Loucy (cell line): ENCODE results near the gene VIPR2.

Source experiments
- EZH2phosphoT487 ChIP-seq: fragments of 200-600 bp; IDR thresholded peaks from 2 replicates; pipeline ENCODE4 v1.6.1; 2018; ENCODE audit warnings: antibody characterized with exemption, mild to moderate bottlenecking, moderate library complexity, borderline replicate concordance
- TF ChIP-seq, protein P1 (sequence below): fragments of 200-600 bp; sonication (generic); conservative IDR thresholded peaks from 2 replicates; pipeline ENCODE4 v1.5.1; 2014; ENCODE audit warnings: mild to moderate bottlenecking, antibody characterized with exemption, low read length

DNA sequence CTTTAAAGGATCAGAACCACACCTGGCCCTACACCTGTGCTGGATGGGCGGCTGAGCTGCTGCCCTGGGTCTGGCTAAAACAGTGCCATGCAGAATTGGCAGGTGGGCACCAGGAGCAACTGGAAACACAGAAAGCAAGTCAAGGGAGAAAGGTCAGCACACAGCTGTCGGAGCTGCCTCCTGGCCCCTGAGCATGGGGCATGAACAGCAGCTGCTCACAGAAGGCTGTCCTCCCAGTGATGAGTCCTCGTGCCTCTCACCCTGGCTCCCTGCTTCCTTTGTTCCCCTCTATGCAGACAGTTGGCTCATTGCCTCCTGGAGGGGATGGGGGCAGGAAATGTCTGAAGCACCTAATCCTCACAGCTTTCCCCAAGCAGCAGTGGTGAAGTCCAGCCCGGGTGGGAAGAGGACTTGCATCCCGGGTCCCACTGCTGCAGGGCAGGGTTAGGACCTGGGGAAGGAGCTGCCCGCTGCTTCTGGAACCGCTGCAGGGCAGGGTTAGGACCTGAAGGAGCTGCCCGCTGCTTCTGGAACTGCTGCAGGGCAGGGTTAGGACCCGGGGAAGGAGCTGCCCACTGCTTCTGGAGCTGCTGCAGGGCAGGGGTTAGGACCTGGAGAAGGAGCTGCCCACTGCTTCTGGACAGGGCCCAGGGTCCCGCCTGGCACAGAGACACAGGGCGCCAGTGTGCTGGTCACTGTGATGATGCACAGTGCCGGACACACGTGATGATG, 37.3 kb downstream of the VIPR2 start:
- TF ChIP-seq, protein P1, sequence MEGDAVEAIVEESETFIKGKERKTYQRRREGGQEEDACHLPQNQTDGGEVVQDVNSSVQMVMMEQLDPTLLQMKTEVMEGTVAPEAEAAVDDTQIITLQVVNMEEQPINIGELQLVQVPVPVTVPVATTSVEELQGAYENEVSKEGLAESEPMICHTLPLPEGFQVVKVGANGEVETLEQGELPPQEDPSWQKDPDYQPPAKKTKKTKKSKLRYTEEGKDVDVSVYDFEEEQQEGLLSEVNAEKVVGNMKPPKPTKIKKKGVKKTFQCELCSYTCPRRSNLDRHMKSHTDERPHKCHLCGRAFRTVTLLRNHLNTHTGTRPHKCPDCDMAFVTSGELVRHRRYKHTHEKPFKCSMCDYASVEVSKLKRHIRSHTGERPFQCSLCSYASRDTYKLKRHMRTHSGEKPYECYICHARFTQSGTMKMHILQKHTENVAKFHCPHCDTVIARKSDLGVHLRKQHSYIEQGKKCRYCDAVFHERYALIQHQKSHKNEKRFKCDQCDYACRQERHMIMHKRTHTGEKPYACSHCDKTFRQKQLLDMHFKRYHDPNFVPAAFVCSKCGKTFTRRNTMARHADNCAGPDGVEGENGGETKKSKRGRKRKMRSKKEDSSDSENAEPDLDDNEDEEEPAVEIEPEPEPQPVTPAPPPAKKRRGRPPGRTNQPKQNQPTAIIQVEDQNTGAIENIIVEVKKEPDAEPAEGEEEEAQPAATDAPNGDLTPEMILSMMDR = no peak
- no peak for TF ChIP-seq EZH2phosphoT487
